Activated CD8-positive, alpha-beta memory T cell treated with anti-CD3 and anti-CD28 coated beads, Interleukin-2, amount 50 U/mL, for 24 hours (primary cell): ENCODE measurements around the gene PLCG2.
"Not testable (repeated sequence)": the region's sequence is repeated elsewhere in the genome, so short reads cannot be mapped to it uniquely, and the experiment has no call there.

ENCODE experiments used
- DNase-seq: peaks from one replicate; pipeline ENCODE4 v3.0.0-alpha.2; 2020; ENCODE audit errors: extremely low read depth

PLCG2 gene

DNA sequence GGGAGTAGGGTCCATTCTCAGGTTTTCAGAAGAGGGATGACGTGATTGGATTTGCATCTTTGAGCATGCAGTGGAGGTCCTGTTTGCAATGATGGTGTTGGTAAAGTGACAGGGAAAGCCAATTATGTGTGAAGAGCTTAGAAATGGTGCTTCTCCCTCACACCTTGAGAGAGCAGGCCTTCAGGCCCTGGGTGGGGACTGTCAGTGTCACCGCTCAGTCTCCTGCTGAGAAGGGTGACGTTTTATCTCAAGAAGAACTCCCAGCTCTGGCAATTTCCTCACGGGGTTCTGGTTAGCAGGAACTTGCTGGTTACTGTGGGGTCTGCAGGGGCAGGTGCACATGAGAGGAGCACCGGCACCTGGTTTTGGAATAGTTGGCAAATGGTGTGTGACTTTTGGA lies 11.2 kb downstream of the PLCG2 start:
- no peak for DNase-seq

DNA sequence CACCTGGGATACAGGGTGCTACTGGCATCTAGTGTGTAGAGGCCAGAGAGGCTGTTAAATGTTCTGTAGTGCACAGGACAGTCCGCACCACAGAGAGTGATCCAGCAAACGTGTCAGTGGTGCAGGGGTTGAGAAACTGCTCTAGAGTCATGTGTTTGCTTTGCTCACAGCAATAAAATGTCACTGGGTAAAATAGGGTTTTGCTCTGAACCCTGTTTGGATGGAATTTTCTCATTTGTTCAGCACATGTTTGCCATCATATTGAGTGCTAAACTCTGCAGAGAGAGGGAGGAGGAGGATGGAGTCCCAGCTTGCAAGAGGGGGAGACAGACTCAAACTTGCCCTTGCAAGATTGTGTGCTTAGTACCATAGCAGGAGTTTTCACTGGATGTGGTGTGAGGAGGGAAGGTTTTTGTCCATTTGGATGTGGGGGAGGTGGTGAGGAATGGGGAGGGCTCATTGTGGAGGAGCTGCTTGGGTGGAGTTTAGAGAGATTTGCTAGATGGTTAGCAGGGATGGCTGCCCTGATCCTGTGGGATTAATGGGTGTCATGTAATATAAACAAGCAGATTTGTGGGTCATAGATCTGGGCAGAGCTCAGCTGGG lies 11.8 kb downstream of the PLCG2 start:
- no peak for DNase-seq

DNA sequence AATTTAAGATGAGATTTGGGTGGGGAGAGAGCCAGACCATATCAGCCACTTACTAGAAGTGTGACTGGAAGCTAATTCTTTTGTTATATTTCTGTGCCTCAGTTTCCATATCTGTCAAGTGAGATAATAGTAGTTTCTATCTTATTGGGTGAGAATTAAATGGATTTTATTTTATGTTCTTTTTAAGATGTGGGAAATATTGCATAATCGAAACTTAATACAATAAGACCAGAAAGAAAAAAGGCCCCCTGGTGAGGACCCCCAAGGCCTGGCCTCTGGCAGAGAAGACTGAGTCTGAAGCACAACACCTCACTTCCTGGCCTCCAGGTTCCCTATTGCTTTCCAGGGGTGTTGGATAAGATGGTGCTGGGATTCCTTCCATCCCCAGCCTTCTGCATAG lies 13.7 kb downstream of the PLCG2 start:
- no peak for DNase-seq

DNA sequence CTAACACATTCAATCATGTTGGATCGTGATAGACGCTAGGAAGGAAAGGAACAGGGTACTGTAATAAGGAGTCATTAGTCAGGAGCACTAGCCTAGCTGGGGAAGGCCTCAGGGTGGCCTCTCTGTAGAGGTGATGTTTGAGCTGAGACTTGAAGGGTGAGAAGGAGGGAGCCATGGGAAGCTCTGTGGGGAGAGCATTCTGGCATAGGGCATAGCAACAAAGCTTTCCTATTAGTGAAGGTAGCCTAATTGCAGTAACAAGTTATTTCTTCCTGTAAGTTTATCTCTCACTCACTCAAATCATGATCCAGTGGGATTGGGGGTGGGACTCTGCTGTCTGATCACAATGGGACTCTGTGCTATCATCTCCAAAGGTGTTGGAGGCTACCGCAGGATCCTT lies 16.1 kb downstream of the PLCG2 start:
- DNase-seq: no peak

DNA sequence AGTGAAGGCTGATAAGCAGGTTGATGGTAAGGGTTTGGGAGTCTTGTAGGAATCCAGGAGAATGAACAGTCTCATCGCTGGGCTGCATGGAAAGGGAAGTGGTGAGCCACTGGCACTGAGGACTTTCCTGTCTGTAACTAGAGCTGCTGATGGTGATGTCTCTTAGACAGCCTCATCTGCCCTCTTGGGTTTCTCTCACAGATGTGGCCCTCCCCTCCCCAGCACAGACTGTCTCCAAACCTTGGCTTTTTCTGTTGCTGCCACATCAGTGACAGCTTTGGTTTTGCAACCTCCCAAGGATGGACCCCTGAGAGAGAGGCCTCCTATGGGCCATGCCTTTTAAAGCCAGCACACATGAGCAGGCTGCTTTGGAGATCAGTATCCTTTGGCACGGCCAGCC lies 16.9 kb downstream of the PLCG2 start:
- DNase-seq: no peak

- DNase-seq: no peak
Observed at GRCh38 chr16:81796583-81797346, 17.7 kb downstream of the PLCG2 start.

GRCh38 chr16:81797443-81797842 lies 18.4 kb downstream of the PLCG2 start:
- DNase-seq: no peak

GRCh38 chr16:81798311-81799137 lies 19.4 kb downstream of the PLCG2 start:
- DNase-seq: no peak

- DNase-seq: no peak
Observed at GRCh38 chr16:81799138-81799504, 20.0 kb downstream of the PLCG2 start.

DNA sequence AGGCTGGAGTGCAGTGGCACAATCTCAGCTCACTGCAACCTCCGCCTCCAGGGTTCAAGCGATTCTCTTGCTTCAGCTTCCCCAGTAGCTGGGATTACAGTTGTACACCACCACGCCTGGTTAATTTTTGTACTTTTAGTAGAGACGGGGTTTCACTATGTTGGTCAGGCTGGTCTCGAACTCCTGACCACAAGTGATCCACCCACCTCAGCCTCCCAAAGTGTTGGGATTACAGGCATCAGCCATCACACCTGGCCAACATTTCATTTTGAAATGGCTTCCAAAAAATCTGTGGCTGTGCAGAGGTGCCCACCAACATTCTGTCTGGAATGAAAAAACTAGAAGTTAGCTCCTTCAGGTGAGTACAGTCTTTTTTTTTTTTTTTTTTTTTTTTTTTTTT lies 22.6 kb downstream of the PLCG2 start:
- not testable (repeated sequence) for DNase-seq

GRCh38 chr16:81803332-81803731 lies 24.2 kb downstream of the PLCG2 start:
- DNase-seq: no peak

- no peak for DNase-seq
Observed at GRCh38 chr16:81804134-81804610, 25.1 kb downstream of the PLCG2 start.

- DNase-seq: no peak
Observed at GRCh38 chr16:81806696-81807095, 27.6 kb downstream of the PLCG2 start.

DNA sequence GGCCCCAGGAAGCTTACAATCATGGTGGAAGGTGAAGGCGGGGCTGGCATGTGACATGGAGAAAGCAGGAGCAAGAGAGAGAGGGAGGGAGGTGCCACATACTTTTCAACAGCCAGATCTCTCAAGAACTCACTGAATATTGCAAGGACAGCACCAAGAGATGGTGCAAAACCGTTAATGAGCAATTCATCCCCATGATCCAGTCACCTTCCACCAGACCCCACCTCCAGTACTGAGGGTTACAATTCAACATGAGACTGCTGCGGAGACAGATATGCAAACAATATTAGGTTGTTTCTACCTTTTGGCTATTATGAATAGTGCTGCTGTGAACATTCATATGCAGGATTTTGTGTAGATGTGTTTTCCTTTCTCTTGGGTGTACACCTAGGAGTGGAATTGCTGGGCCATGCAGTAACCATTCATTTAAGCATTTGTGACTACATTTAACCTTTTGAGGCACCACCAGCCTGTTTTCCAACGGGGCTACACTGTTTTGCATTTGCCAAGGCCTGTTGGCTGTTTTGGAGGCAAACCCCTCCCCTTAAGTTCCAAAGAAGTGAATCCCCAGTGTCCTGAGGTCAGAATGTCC lies 28.8 kb downstream of the PLCG2 start:
- no peak for DNase-seq

DNA sequence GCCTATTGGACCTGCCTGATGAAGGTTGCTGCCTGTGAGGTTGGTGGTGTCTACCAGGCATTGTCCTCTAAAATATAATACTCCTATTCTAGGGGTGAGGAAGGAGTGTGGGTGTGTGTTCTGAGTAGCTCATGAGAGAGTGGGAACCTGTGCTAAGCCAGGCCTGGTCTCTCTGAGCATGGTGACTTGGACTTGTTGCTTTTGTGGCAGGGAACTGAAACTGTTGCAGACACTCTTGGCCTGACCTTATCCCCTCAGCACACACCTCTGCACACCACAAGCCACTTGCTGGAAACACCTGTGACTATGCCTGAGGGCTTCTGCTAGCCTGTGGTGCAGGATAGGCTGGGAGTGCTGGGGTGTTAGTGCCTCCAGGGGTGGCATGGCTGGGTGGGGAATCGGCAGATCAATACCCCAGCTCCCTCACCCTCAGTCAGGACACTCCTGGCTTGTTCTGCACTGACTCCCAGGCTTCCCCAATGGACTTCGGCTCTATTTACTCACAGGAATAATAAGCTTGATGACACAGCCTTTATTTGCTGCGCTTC lies 29.9 kb downstream of the PLCG2 start:
- DNase-seq: no peak

DNA sequence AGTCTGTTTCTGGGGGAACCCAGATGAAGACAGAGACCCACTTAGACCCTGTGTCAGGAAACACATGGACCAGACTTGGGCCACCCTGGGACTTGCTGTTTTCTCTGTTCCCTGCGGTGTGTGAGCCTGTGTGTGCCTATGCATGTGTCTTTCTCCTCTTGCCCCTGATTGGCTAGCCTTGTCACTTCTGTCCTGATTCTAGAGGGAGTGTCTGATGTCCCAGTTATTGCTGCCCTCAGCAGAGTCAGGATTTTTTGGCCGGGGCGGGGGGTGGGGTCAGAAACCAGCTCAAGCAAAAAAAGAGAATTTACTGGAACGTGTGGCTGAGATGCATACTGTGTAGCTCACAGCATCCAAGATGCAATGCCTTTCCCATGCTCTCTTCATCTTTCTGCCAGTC lies 30.5 kb downstream of the PLCG2 start:
- no peak for DNase-seq

DNA sequence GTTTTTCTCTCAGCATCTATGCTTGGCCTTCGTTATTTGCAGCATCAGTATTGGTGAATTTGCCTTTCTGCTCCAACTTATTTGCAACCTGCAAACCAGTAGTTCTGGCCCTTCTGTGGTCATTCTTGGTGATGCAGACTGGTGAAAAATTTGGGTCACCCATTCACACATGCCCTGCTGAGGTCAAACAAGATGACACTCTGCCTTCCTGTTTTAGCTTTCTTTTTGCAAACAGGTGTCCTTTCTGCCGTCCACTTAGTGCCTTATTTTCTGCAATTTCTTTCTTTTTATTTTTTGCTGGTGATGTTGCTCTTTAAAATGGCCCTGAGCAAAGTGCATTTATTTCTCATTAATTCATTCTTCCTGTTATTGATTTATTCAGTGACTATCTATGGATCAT lies 31.3 kb downstream of the PLCG2 start:
- no peak for DNase-seq

DNA sequence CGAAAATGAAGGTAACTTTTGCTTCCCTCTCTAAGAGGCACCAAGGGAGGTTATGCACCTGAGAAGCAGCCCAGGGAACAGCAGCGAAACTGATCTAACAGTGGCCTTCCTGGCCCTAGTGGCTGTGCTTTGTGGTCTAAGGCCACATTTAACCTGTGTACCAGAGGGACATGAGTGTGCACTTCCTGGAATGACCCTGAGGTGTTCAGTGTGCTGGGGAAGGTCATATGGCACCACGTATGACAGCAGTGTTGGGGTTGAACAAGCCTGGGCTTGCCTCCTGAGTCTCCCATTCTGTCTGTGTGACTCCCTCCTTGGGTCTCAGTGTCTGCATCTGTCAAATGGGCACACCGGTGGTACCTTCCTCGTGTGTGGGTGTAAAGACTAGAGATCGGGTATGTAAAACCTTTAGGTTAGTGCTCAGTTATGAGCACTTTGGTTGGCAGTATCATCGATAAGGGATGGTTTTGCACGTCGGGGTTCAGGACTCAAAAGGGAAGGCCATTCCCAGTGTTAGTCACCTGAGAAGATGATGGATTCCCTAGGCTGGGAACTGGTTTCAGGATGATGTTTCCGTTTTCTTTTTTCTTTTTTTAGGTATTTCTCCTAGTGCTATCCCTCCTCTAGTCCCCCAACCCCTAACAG lies 31.9 kb downstream of the PLCG2 start:
- no peak for DNase-seq

DNA sequence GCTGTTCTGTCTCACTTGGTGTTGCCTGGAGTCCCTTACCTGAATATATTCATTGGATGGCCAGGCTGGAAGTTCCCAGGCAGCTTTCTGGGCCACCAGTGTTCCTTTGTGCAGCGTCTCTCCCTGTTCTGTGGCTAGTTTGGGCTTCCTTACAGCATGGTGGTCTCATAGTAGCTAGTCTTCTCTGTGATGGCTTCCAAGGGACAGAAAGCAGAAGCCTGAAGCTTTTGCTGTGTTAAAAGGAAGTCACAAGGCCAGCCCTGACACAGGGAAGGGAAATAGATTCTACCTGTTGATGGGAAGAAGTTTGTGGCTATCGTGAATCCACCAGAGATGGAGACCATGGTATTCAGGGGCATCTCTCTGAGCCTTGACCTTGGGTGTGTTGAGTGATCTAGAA lies 34.6 kb downstream of the PLCG2 start:
- no peak for DNase-seq

GRCh38 chr16:81814751-81815428 lies 35.8 kb downstream of the PLCG2 start:
- DNase-seq: no peak

DNA sequence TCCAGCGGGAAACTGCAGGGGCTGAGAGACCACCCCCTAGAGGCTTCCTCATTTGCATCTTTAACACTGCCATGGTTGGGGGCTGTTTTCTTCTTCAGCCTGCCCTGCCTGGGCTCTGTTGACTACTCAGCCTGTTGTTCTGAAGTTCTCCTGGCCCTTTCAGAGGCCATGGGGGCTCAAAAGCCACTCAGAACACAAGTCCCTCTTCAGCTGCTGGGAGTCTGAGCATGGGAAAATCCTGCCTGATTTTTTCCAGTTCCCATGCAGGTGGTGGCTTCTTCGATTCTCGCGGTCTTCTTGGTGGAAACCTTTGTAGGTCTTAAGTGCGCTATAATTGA lies 36.3 kb downstream of the PLCG2 start:
- DNase-seq: no peak
